ENCODE data around the gene APOO. TPM values are rescaled to one million over a fixed set of nuclear protein-coding genes. Genes with fewer than 3 reads are reported as not detected.
A peak's percentile ranks its signal among the peaks of the same experiment; 100 is the strongest.

Gene APOO
- total RNA-seq, 1 experiment from 2014 or later = 42.3 TPM

DNA sequence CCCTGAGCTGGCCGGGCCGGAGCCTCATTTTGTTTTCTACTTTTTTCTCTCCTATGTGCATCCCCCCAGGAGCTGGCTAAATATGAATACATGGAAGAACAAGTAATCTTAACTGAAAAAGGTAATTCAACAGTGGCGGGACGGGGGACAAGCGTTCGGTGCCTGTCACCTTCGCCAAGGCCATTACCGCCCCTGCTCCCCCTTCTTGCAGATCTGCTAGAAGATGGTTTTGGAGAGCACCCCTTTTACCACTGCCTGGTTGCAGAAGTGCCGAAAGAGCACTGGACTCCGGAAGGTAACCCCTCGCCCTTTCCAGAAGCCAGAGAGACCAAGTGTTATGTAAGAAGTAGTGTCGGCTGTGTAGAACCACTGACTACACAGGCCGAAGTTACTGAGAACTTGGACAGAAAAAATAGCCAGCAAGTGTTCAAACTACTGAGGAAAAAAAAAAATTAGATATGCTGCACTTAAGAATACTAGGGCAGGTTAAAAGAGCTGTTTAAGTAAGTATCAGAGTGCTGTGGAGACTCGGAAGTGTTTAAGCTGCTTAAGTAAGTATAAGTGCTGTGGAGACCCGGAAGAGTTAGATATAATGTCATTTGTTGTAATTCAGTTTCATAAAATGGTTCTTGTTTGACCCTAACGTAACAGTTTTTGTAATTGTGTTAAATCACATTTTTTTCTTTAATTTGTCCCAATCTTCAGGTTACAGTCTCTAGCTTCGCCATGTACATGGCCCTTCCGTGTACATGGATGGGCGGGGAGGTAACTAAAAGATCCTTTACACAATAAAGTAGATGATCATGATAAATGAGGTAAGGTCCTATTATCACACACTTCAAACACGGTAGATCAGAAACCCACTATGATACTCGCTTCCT is 123.9 kb downstream of the APOO start:
- Histone ChIP-seq H3F3A (ENCODE audit: insufficient read depth, low read depth) (peaks cover 66% of the 10 kb centered on the region), H3K9me2 (ENCODE audit: insufficient read depth) (no peaks in the 10 kb centered on the region), H3K4me1 (replicated peaks; ENCODE audit: insufficient read depth) (peaks cover 42% of the 10 kb centered on the region), H3K27ac (peak overlapping the region; percentile 82), H3K36me3 (ENCODE audit: low read depth) (peaks cover 22% of the 10 kb centered on the region), H3K9me3 (ENCODE audit: insufficient read depth, low read depth) (no peaks in the 10 kb centered on the region), H4K20me1 (ENCODE audit: insufficient read depth) (peaks cover 12% of the 10 kb centered on the region), H3K4me2 (peak overlapping the region; percentile 97), H2AFZ (no peak overlapping the region), H3K27me3 (ENCODE audit: insufficient read depth, low read depth) (no peaks in the 10 kb centered on the region), H3K4me3 (peak overlapping the region; percentile 94), H3K79me2 (ENCODE audit: low read depth) (peaks cover 24% of the 10 kb centered on the region)
- no peak for TF ChIP-seq EZH2 (IDR thresholded peaks at IDR 0.05; ENCODE audit: low read depth)
- TF ChIP-seq, protein P1, sequence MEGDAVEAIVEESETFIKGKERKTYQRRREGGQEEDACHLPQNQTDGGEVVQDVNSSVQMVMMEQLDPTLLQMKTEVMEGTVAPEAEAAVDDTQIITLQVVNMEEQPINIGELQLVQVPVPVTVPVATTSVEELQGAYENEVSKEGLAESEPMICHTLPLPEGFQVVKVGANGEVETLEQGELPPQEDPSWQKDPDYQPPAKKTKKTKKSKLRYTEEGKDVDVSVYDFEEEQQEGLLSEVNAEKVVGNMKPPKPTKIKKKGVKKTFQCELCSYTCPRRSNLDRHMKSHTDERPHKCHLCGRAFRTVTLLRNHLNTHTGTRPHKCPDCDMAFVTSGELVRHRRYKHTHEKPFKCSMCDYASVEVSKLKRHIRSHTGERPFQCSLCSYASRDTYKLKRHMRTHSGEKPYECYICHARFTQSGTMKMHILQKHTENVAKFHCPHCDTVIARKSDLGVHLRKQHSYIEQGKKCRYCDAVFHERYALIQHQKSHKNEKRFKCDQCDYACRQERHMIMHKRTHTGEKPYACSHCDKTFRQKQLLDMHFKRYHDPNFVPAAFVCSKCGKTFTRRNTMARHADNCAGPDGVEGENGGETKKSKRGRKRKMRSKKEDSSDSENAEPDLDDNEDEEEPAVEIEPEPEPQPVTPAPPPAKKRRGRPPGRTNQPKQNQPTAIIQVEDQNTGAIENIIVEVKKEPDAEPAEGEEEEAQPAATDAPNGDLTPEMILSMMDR (conservative IDR thresholded peaks at IDR 0.05) = no peak
- TSS peak; percentile 71 for BruUV-seq (replicated peaks)
- ChIA-PET POLR2A (ENCODE audit: unreplicated experiment) (interaction anchor here (0.6 to 1.2 kb wide), 6 partner anchors 24 to 118 kb away, joined by 4 to 14 read pairs (median 8); no protein-coding TSS in a partner anchor), CTCF (interaction anchor here (0.7 to 1.6 kb wide), 3 partner anchors 30 to 118 kb away, joined by 3 to 11 read pairs (median 6); partner anchors contain the start of gene ACOT9)
- intact Hi-C loops (cut with micrococcal nuclease; ENCODE audit: unreplicated experiment) = loop anchor here (1.0 to 5.0 kb wide), 7 partner anchors 20 to 271 kb away; partner anchors contain the start of genes ACOT9 and EIF2S3
- no peak for DNase-seq

Other genes starting within 250 kb of the APOO start
- gene PRDX4, start 240.4 kb downstream of the APOO start, total RNA-seq (2021) = 60.6 and 76.4 TPM in 2 replicates
- gene ACOT9, start 164.7 kb downstream of the APOO start, total RNA-seq (2021) = 40.6 and 47.0 TPM in 2 replicates
- 99.1 and 131 TPM in 2 replicates for gene SAT1, start 124.8 kb downstream of the APOO start, total RNA-seq (2021)
- gene CXorf58, start 68 bp upstream of the APOO start, total RNA-seq (2021) = 0.20 TPM in 1 of 2 replicates, not detected in the other
- 3.5 and 3.7 TPM in 2 replicates for gene KLHL15, start 119.2 kb upstream of the APOO start, total RNA-seq (2021)
- 216 and 252 TPM in 2 replicates for gene EIF2S3, start 147.0 kb upstream of the APOO start, total RNA-seq (2021)
- 39.1 and 39.6 TPM in 2 replicates for gene ZFX, start 241.8 kb upstream of the APOO start, total RNA-seq (2021)

Data from PC-9 (cell line).